Stimulated activated CD4-positive, alpha-beta T cell treated with anti-CD3 and anti-CD28 coated beads, Interleukin-1b, Interleukin-23, amount 100 ng/mL, for 48 hours (primary cell): ENCODE measurements around the gene CHST1.

Experiments used
- DNase-seq: peaks from one replicate; pipeline ENCODE4 v3.0.0-alpha.2; 2020

Gene CHST1

GRCh38 chr11:45665206-45665932 is at the start of gene CHST1:
Gene CHST1 (minus strand): TSS chr11:45665622. CDS start chr11:45650923, 14,699 bp downstream.
- DNase-seq: no peak

GRCh38 chr11:45713573-45713972 is 48.2 kb upstream of the CHST1 start:
- DNase-seq: no peak

GRCh38 chr11:45710561-45710960 is 45.1 kb upstream of the CHST1 start:
- DNase-seq: no peak

GRCh38 chr11:45708887-45709663 is 43.7 kb upstream of the CHST1 start:
- no peak for DNase-seq

GRCh38 chr11:45704635-45705034 is 39.2 kb upstream of the CHST1 start:
- DNase-seq: no peak

GRCh38 chr11:45704133-45704532 is 38.7 kb upstream of the CHST1 start:
- no peak for DNase-seq

- DNase-seq: no peak
Observed at GRCh38 chr11:45702511-45702910, 37.1 kb upstream of the CHST1 start.

- no peak for DNase-seq
Observed at GRCh38 chr11:45698777-45699497, 33.5 kb upstream of the CHST1 start.

GRCh38 chr11:45692808-45693453 is 27.5 kb upstream of the CHST1 start:
- no peak for DNase-seq

GRCh38 chr11:45688472-45689033 is 23.1 kb upstream of the CHST1 start:
- no peak for DNase-seq

GRCh38 chr11:45687836-45688235 is 22.4 kb upstream of the CHST1 start:
- DNase-seq: no peak

- no peak for DNase-seq
Observed at GRCh38 chr11:45685964-45686537, 20.6 kb upstream of the CHST1 start.

- no peak for DNase-seq
Observed at GRCh38 chr11:45684440-45684839, 19.0 kb upstream of the CHST1 start.

GRCh38 chr11:45683271-45684058 is 18.0 kb upstream of the CHST1 start:
- DNase-seq: no peak

GRCh38 chr11:45679806-45680205 is 14.4 kb upstream of the CHST1 start:
- no peak for DNase-seq

- no peak for DNase-seq
Observed at GRCh38 chr11:45678976-45679375, 13.6 kb upstream of the CHST1 start.

GRCh38 chr11:45677770-45678512 is 12.5 kb upstream of the CHST1 start:
- DNase-seq: no peak

GRCh38 chr11:45676522-45677095 is 11.2 kb upstream of the CHST1 start:
- DNase-seq: no peak

- no peak for DNase-seq
Observed at GRCh38 chr11:45675646-45676045, 10.2 kb upstream of the CHST1 start.

GRCh38 chr11:45674481-45675190 is 9.2 kb upstream of the CHST1 start:
- no peak for DNase-seq
